Activated CD8-positive, alpha-beta memory T cell treated with anti-CD3 and anti-CD28 coated beads, Interleukin-2, amount 50 U/mL, for 24 hours (primary cell): Measurements from ENCODE around the gene OR10A3.
"Not testable (repeated sequence)": the region's sequence is repeated elsewhere in the genome, so short reads cannot be mapped to it uniquely, and the experiment has no call there.

Source experiments
- DNase-seq: peaks from one replicate; pipeline ENCODE4 v3.0.0-alpha.2; 2020; ENCODE audit errors: extremely low read depth

Gene OR10A3, protein sequence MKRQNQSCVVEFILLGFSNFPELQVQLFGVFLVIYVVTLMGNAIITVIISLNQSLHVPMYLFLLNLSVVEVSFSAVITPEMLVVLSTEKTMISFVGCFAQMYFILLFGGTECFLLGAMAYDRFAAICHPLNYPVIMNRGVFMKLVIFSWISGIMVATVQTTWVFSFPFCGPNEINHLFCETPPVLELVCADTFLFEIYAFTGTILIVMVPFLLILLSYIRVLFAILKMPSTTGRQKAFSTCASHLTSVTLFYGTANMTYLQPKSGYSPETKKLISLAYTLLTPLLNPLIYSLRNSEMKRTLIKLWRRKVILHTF

DNA sequence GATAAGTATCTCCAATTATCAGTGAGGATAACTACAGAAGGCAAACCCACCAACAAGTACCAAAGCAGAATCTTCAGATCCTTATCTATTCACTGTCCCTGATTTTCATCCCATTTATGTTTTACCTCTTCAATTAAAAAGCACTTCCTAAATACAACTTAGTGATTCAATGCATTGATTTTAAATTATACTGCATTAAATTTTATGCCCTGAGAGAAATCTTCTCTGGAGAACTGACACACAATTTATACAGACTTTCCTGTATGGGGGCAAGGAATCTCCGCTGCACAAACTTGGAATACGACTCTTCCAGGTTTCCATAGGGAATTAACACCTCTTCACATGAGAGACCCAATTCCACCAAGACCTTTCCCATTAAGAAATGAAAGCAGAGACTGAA lies at the start of gene OR10A3:
Gene OR10A3, minus strand, starts transcription at position 101 of the 400 bp plus-strand sequence. CDS start 2,188 bp downstream, outside the sequence.
- no peak for DNase-seq

DNA sequence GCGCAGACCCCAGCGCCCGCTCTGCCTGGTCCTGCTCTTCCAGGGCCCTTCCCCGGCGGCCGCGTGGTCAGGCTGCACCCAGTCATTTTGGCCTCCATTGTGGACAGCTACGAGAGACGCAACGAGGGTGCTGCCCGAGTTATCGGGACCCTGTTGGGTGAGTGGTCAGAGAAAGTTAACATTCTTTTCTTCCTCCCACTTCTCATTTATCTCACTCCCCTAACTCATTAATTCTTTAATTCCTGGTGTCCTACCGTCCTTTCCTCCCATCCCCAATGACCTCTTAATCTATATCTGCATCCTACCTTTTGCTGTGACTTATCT lies 46.0 kb upstream of the OR10A3 start:
- not testable (repeated sequence) for DNase-seq

DNA sequence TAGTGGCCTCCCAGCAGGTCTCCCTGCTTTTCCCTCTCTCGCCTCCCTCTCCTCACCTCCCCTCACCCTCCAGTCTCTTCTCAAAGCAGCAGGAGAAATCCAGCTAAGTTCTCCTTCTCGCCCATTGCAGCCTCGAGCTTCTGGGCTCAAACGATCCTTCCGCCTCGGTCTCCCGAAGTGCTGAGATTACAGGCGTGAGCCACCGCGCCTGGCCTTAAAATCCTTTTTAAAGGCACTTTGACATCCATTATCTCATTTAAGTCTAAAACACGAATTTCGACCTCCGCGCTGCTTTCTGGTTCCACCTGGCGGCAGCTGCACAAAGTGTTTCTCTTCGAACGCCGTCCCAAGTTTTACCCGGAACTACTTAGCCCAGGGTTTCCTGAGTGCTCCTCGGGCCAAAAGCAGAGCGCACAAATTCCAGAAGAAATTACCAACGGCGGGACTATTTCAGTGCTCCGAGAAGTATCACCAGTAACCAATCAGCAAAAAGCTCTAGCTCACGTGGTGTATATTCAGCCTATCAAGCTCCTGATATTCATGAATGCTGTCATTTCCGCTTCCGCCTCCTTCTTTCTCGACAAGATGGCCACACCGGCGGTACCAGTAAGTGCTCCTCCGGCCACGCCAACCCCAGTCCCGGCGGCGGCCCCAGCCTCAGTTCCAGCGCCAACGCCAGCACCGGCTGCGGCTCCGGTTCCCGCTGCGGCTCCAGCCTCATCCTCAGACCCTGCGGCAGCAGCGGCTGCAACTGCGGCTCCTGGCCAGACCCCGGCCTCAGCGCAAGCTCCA lies 45.5 kb upstream of the OR10A3 start, which contains the start of gene EIF3F:
Gene EIF3F, plus strand, starts transcription at position 570 of the 792 bp plus-strand sequence. Its CDS starts 16 bp downstream, at position 586.
- DNase-seq, result peak; percentile 80

DNA sequence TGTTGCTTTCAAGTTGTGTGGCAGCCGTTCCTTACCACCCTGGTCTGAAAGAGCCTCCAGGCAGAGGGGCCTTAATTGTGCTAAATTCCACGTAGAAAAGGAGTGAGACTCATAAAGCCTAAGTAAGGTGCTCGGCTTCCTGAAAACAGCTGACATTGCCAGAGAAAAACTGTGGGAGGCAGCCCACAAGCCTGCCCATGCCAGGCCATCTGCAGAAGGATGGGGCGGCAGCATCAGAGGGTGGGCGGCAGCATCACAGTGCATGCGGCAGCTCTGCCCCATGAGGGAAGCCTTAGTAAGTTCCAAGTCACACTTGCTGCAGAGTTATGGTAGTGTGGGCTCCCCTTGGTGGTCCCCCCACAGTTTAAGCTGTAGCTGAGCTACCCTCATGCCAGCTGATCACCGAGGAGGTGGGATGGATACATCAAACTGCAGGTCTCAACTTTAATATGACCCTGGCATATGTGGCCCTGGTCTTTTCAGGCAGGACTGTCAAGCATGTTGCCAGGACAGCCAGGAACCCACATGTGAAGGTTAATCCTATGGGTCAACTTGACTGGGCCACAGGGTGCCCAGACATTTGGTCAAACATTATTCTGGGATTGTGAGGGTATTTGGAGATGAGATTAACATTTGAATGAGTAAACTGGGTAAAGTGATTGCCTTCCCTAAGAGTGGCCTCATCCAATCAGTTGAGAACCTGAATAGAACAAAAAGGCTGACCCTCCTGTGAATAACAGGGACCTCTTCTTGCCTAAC lies 42.5 kb upstream of the OR10A3 start:
- DNase-seq, result no peak

DNA sequence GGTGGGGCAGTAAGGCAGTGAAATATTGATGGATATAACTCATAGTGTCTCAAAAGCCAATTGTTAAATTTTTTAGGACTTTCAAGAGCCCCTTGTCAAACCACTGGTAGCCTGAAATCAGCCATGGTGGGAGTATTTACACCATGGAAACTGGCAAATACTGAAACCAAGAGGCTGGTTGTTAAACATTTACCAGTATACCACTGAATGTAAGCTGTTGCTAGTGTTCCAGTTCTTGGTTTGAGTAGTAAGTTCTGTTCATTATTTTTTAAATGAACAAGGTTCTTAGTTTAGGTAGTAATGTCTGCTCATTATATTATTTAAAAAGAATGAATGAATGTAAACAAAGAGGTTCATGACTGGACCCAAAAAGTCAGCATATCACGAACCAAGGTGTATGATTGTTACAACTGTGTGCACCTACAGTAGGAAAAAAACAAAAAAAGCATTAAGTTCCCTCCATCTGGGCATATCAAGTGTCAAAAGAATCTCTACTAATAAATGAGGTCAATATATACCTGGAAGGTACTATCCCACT lies 41.1 kb upstream of the OR10A3 start:
- DNase-seq, result no peak

DNA sequence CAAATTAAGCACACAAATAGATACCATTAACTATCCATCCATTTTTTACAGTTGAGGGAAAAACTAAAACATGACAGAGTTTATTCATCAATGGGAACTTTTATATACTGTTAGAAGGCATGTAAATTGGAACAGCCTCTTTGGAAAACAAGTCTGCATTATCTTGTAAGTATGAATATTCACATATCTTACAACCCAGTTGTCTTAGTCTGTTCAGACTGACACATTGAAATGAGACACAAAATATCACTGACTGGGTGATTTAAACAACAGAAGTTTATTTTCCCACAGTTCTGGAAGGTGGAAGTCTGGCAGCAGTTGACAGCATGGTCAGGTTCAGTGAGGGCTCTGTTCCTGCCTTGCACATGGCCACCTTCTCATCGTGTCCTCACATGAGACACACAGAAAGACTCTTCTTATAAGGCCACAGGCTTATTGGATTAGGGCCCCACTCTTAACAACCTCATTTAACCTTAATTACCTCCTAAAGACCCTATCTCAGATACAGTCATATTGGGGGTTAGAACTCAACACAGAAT lies 40.2 kb upstream of the OR10A3 start:
- DNase-seq, result no peak

DNA sequence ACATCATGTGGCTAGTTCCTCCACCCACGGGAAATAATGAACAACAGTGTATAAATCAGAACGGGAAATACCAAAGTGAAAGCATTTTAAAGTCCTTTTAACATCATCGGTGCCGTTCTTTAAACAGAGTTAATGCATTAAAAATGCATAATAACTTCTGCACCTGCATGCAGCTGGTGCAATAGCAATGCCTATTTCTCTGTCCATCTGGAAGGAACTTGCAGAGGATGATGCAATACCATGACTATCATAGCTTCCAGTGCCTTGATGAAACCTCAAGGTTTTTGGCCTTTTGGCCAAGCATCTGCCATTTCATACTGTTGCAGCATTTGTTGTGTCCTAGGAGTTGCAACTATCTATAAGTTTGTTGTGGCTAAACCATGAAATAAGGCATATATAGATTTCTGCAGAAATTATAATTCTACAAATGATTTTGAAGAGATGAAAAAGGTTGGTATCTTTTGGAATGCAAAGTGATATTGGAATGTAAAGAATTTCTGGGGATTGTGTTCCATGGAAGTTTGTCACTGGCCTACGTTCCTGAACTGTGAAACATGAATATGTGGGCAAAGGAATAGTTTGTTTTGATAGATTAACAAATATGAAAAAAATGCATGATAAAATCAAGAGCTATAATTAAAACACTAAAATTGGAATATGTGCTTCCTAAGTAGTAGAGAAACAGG lies 35.9 kb upstream of the OR10A3 start:
- no peak for DNase-seq

DNA sequence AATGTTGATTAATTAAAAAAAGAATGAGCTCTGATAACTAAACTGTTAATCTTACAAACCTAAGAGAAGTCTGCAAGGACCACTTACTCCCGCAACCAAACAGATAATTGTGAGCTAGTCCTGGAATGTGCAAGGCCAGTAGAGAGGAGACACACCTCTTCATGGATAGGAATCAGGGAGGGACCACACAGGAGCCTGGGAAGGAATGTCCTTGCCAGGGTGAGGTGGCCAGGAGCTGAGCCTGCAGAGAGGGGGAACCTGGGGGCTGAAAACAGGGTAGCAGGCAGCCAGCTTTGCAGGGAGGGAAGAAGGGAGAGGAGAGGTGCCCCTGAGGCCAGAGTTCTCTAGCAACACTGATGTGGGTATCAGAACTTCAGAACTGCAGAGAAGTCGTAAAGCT lies 33.2 kb upstream of the OR10A3 start:
- DNase-seq, result no peak

DNA sequence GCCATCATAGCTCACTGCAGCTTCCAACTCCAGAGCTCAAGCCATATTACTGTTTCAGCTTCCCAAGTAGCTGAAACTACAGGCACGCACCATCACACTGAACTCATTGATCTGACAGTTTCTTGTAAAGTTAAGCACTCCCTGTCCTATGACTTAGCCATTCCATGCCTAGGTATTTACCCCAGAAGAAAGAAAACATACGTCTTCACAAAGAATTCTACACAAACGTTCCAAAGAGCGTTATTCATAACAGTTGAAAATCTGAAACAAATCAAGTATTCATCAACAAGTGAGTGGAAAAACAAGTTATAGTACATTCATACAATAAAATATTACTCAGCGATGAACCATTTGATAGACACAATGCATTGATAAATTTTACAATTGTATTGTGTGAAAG lies 31.5 kb upstream of the OR10A3 start:
- DNase-seq, result no peak

DNA sequence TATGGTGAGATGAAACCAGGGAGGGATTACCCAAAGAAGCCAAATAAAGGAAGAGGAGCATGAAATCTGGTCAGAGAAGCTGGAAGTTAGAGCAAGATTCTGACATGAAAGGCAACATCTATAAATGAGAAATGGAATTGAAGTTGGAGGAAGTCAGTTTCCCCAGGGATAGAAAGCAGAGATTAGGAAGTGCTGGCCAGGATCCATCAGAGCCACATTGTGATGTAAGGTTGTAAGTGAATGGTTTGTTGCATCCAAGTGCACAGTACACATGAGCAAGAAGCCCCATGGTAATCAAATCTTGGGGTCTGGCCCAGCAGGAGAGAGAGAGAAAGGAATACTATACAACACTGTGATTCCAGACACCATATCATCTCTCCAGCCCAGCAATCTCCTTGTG lies 30.3 kb upstream of the OR10A3 start:
- no peak for DNase-seq

DNA sequence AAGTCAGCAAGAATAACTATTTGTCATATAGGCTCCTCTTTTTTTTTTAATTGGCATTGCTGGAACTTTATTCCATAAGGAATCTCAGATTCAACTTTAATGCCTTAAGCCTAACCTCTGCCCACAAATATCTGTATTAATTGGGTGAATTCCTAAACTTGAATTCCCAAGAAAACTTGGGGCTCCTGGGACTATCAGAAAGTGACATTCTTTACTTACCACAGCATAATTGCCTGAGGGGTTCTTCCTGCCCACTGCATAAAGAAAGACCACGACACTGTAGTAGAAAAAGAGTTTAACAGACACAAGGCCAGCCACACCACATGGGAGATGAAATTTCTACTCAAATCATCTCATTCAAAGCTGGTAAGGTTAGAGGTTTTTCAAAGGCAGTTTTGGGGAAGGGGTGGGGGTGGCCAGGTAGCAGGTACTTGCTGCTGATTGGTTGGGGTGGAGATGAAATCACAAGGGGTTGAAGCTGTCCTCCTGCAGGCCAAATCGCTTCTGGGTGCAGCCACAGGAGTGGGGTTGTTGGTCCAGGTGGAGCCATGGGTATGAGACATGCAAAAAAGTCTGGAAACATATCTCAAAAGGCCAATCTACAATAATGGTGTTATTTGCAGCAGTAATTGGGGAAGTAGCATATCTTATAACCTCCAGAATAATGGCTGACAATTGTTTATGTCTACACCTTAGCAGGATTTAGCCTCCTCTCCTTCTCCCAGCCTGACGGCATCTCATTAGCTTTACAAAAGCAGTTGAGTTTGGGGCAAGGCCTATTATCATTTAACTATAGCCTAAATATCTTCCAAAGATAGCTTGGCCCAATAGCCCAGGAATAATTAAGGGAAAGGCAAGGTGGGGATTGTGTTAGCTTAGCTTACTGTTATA lies 28.5 kb upstream of the OR10A3 start:
- no peak for DNase-seq

DNA sequence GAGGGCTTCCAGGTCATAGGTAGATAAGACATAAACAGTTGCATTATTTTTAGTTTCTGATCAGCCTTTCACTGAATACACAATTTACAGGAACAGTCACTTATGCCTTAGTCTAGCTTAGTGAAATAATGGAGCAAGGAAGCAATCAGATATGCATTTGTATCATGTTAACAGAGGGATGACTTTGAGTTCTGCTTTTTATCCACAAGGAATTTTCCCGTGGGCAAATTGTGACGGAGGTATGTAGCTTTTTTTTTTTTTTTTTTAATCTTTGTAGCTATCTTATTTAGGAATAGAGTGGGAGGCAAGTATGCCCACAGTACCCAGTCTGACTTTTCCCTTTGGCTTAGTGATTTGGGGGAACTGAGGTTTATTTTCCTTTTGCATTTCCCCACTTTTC lies 27.2 kb upstream of the OR10A3 start:
- no peak for DNase-seq

DNA sequence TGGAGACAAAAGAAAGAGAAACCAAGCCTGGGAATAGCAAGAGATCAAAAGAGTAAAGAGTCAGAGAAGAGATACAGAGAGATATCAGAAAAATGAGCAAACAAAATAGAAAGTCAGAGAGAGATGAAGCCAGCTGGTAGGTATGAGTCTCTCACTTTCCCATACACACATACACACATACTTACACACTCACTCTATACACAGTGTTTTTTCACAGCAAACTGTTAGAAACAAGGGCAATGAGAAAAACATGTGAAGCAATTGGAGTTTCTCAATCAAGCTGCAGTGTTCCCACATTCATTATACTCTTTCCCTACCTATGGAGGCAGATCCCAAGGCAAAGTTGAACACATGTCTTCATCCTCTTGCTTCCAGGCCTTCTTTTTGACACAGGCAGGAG lies 26.3 kb upstream of the OR10A3 start:
- DNase-seq, result no peak

DNA sequence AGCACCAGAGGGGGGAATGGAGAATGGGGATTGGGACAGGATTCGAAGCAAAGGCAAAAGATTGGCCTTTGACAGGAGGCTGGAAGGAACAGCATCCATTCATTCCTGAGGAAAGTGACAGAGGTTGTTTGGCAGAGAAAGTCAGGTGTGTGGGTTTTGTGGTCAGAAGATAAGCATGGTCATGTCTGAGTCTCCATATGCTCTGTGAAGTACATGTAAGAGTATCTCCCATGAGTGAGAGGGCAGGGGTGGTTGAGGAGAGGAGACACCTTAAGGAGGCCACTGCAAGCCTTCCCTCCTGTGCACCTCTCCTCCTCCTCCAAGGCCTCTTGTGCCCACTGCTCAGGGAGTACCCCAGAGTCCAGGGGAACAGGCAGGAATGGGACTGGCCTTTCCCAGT lies 25.6 kb upstream of the OR10A3 start:
- DNase-seq, result no peak

DNA sequence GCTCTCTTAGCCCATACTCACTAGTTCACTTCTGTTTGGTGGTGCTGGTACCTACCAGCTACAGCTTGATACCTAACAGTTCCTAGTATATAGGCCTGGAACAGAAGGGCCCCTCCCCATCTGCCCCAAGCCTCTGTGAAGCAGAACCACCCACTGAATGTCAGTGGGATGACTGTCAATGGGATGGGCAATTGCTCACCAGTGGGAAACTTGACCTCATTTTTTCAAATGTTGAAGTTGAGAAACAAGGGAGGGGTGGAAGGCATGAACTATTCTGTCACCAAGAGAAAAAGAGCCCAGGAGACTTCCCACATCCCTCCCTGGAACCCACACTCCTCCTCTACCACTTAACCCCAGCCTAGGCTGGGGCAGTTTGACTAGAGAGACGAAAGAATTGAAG lies 23.9 kb upstream of the OR10A3 start, which contains the start of gene NLRP10:
Gene NLRP10, minus strand, starts transcription at position 62 of the 400 bp plus-strand sequence. CDS start 1,952 bp downstream, outside the sequence.
- DNase-seq, result no peak

DNA sequence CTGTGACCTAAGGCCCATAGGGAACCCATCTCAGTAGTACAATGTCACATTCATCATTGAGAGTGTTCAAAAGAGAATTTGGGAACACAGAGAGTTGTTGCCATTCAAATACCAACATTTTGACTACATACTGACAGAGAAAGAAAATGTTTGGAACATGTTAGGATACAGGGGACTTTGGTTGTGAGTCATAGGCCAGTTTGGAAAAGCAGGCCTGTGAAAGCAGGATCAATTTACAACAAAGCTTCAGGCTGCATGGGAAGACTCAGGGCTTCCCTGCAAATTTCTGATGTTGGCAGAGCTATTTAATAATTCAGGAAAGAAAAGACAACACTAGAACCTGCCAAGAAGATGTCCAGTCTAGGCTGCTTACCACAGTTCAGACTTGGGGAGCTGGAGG lies 23.4 kb upstream of the OR10A3 start:
- no peak for DNase-seq

DNA sequence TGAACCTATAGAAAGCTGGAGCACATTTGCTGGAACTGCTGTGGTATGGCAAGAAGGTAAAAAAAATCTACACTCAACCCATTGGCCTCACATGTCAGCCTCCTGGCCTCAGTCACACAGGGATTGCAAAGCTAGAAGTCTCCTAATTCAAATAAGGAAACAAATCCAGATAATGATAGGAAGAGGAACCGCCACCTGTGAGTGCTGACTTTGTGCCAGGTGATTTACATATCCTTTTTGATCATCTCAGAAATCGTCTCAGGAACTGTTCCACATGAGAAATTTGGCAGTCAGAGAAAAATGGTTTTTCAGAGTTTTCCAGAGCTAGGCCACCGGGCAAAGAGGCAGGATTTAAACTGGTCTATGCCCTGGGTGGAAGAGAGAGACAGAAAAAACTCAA lies 22.8 kb upstream of the OR10A3 start:
- DNase-seq, result no peak

DNA sequence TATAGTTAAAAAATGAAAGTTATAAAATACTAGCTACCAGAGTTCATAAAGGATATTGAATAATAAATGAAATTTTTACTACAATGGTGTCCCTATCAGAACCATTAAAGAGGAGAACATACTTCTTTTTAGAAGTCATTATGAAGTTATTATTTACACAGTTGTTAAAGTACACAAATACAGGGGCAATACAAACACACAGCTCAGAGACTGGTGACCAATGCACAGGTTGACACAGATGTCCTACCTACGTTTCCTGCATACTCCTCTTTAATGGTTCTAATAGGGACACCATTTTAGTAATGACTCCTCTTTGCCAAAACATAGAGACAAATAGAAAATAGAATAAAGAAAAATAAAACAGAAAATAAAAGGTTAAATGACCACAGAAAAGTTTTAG lies 13.7 kb upstream of the OR10A3 start:
- no peak for DNase-seq

DNA sequence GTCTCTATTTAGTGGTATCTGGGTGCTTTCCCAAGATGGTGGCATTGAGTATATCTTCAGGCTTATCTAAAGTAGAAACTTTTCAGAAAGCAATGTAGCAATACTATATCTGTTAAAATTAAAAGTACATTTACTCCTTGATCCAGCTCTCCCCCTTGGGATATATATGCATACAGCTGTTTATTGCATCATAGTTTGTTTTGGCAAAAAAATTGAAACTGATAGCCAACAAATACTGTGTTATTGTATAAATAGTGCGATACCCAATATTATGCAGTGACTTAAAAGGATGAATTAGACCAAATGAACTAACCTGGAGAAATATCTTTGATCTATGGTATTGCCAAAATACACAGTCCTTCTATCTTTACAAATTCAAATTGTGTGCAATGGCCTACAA lies 8.4 kb upstream of the OR10A3 start:
- no peak for DNase-seq

DNA sequence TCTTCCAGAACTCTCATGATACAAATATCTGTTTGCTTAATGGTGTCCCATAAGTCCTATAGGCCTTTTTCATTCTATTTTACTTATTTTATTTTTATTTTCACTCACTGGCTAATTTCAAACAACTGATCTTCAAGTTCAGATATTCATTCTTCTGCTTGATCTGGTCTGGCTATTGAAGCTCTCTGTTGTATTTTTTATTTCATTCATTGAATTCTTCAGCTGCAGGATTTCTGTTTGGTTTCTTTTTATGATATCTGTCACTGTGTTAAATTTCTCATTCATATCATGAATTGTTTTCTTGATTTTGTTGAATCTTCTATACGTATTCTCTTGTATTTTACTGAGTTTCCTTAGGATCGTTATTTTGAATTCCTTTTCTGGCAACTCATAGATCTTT lies 2.6 kb upstream of the OR10A3 start:
- DNase-seq, result no peak
